T-cell (primary cell): ENCODE results near the gene LRRFIP2. TPM values are rescaled to one million over a fixed set of nuclear protein-coding genes. Genes with fewer than 3 reads are reported as not detected.
A peak's percentile ranks its signal among the peaks of the same experiment; 100 is the strongest.
"Not testable (repeated sequence)": the region's sequence is repeated elsewhere in the genome, so short reads cannot be mapped to it uniquely, and the experiment has no call there.

Experiments used
- ATAC-seq, 4 experiments: fragments of 200-7000 bp in 3 of 4; fragments of 150-1000 bp in 1 of 4; cut with Tn5 transposase; replicated peaks in 1 of 4; 1 replicate in 3 of 4; 2 replicates in 1 of 4; pipeline ENCODE4 v1.10.0; 2021; ENCODE audit warnings: moderate library complexity in 3 of 4, mild to moderate bottlenecking in 2 of 4, moderate number of reproducible peaks in 1 of 4
- CTCF ChIA-PET, 2 donors: fragments of 300-600 bp; sonication (Branson Sonifier 250); formaldehyde crosslinking; loops; one replicate each; lab custom pipeline; 2022; ENCODE audit warnings: antibody characterized with exemption in 2 of 2; lab: Charles Lee
- POLR2A ChIA-PET, 2 donors: fragments of 300-600 bp; sonication (Branson Sonifier 250); formaldehyde crosslinking; loops; one replicate each; lab custom pipeline; 2022; ENCODE audit warnings: antibody characterized with exemption in 2 of 2; lab: Charles Lee
- DNase-seq, 35 experiments: peaks; one replicate each; pipeline versions ENCODE4 v3.0.0 to v3.0.0-alpha.2; 2013 to 2023
- H3K27ac ChIP-seq: one replicate; pipeline ENCODE4 v1.5.1; 2013; ENCODE audit warnings: low read length
- H3K27me3 ChIP-seq, 2 experiments: replicated peaks in 1 of 2; 1 replicate in 1 of 2; 2 replicates in 1 of 2; pipeline versions ENCODE4 v1.6.1 to v1.7.0; 2013; ENCODE audit warnings: low read length in 1 of 2, mixed read lengths in 1 of 2; ENCODE audit not compliant: control insufficient read depth in 2 of 2, insufficient read depth in 2 of 2; ENCODE audit errors: extremely low read depth in 1 of 2
- H3K36me3 ChIP-seq, 2 donors: 1 replicate in 1 of 2; 2 replicates in 1 of 2; pipeline versions ENCODE4 v1.6.1 to v1.7.0; 2013; ENCODE audit warnings: low read length in 1 of 2; ENCODE audit not compliant: control insufficient read depth in 2 of 2, insufficient read depth in 1 of 2; ENCODE audit errors: extremely low read depth in 1 of 2
- H3K4me1 ChIP-seq, 2 experiments: 1 replicate in 1 of 2; 2 replicates in 1 of 2; pipeline versions ENCODE4 v1.6.1 to v1.7.0; 2013; ENCODE audit warnings: low read length in 2 of 2, mixed read lengths in 1 of 2; ENCODE audit not compliant: insufficient read depth in 2 of 2, control insufficient read depth in 1 of 2; ENCODE audit errors: extremely low read depth in 1 of 2
- H3K4me3 ChIP-seq, 2 donors: 1 replicate in 1 of 2; 2 replicates in 1 of 2; pipeline versions ENCODE4 v1.5.1 to v1.7.0; 2013; ENCODE audit warnings: mild to moderate bottlenecking in 2 of 2, low read length in 1 of 2, moderate library complexity in 1 of 2; ENCODE audit not compliant: control insufficient read depth in 1 of 2; ENCODE audit errors: extremely low read depth in 1 of 2
- H3K9me3 ChIP-seq: 2 replicates; pipeline ENCODE4 v1.7.0; 2013
- H3K27ac Mint-ChIP-seq, 2 donors: one replicate each; pipeline ENCODE4 v1.8.0; 2020 to 2021; ENCODE audit warnings: mild to moderate bottlenecking in 2 of 2, mixed read lengths in 2 of 2
- H3K27me3 Mint-ChIP-seq, 2 donors: one replicate each; pipeline ENCODE4 v1.8.0; 2021 to 2022; ENCODE audit warnings: mixed read lengths in 2 of 2
- H3K36me3 Mint-ChIP-seq: one replicate; pipeline ENCODE4 v1.8.0; 2021; ENCODE audit warnings: mixed read lengths
- H3K4me1 Mint-ChIP-seq, 3 donors: one replicate each; pipeline ENCODE4 v1.8.0; 2020 to 2022; ENCODE audit warnings: mixed read lengths in 3 of 3, mild to moderate bottlenecking in 1 of 3
- H3K4me3 Mint-ChIP-seq, 3 donors: one replicate each; pipeline ENCODE4 v1.8.0; 2020 to 2022; ENCODE audit warnings: mild to moderate bottlenecking in 3 of 3, mixed read lengths in 3 of 3, moderate library complexity in 3 of 3
- H3K9me3 Mint-ChIP-seq, 3 donors: one replicate each; pipeline ENCODE4 v1.8.0; 2020 to 2022; ENCODE audit warnings: mixed read lengths in 3 of 3
- WGBS: methylation state at CpG from one replicate; pipeline ENCODE4 v1.1.5; 2013; ENCODE audit warnings: missing lambda C conversion rate; ENCODE audit not compliant: insufficient coverage; 5-methylcytosine and 5-hydroxymethylcytosine counted together
- total RNA-seq, 35 experiments: library from RNA in 6 of 35; stranded (reverse) in 6 of 35; fragments of 120-200 nt in 1 of 35; gene quantifications; one replicate each; pipeline versions ENCODE4 v1.2.1 to v1.2.4 and lab custom pipeline; 2013 to 2026

Gene LRRFIP2, protein sequence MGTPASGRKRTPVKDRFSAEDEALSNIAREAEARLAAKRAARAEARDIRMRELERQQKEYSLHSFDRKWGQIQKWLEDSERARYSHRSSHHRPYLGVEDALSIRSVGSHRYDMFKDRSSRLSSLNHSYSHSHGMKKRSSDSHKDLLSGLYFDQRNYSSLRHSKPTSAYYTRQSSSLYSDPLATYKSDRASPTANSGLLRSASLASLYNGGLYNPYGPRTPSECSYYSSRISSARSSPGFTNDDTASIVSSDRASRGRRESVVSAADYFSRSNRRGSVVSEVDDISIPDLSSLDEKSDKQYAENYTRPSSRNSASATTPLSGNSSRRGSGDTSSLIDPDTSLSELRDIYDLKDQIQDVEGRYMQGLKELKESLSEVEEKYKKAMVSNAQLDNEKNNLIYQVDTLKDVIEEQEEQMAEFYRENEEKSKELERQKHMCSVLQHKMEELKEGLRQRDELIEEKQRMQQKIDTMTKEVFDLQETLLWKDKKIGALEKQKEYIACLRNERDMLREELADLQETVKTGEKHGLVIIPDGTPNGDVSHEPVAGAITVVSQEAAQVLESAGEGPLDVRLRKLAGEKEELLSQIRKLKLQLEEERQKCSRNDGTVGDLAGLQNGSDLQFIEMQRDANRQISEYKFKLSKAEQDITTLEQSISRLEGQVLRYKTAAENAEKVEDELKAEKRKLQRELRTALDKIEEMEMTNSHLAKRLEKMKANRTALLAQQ
- total RNA-seq (10 to 100 TPM; 26.0 to 39.3 (median 32.9) TPM), total RNA-seq (lab: John Stamatoyannopoulos, UW) (32.6 to 71.3 (median 41.8) reads per million in 29 experiments)
- total RNA-seq (2013), result 24.7 TPM

GRCh38 chr3:37174532-37175126 is at the start of gene LRRFIP2:
Gene LRRFIP2, minus strand, starts transcription at chr3:37174582. Its CDS starts 25,599 bp downstream, at chr3:37148983.
- no peaks in the 10 kb centered on the region for H3K9me3 Mint-ChIP-seq
- no peaks in the 10 kb centered on the region for H3K27me3 Mint-ChIP-seq
- no CpG with 5 or more reads among the region's 5 CpGs for WGBS
- H3K4me1 ChIP-seq, result peaks cover 14% of the 10 kb centered on the region in 2 experiments
- peaks cover 44 to 63% (median 57%) of the 10 kb centered on the region in 3 donors for H3K4me1 Mint-ChIP-seq
- H3K36me3 Mint-ChIP-seq, result peaks cover 13% of the 10 kb centered on the region
- H3K4me3 ChIP-seq, result peak within 1 kb of the TSS; percentile 71 to 88
- ChIA-PET CTCF (interaction anchor here (0.5 to 1.1 kb wide), 4 partner anchors 13 to 261 kb away, joined by 3 to 5 read pairs (median 3); no protein-coding TSS in a partner anchor), POLR2A (interaction anchor here in 1 of 2 donors (0.7 to 0.8 kb wide), 2 partner anchors 11 to 73 kb away, joined by 3 read pairs; no protein-coding TSS in a partner anchor)
- H3K36me3 ChIP-seq, result no peaks in the 10 kb centered on the region
- H3K4me3 Mint-ChIP-seq, result peak within 1 kb of the TSS; percentile 86 to 93 (median 92)
- no peak for ATAC-seq
- H3K27ac Mint-ChIP-seq, result peak within 1 kb of the TSS; percentile 81 to 82
- no peaks in the 10 kb centered on the region for H3K9me3 ChIP-seq
- DNase-seq, result peak in 4 of 35 experiments; percentile 2 to 35 (median 6)
- H3K27ac ChIP-seq, result no peak within 1 kb of the TSS
- H3K27me3 ChIP-seq, result no peaks in the 10 kb centered on the region

DNA sequence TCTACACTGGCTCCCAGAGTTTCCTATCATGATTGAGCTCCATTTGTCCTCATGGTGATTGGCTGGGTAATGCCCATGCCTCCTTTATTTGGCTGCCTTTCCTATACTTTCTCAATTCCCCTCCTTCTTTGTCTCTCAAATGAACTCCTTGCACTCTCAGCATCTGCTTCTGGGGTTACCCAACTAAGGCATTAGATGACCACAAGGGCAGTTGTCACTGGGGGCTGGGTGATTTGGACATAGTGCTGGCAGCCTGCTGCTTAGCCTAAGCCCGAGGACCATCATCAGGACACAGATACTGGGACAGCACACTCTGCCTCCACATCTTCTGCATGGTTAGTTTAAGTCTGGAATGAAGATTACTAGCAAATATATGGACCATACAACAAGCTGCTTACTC is 49.2 kb upstream of the LRRFIP2 start:
- Mint-ChIP-seq H3K9me3 (no peaks in the 10 kb centered on the region), H3K4me3 (no peak overlapping the region)

GRCh38 chr3:37223141-37223558 is 48.8 kb upstream of the LRRFIP2 start:
- Histone ChIP-seq H3K27me3 (no peaks in the 10 kb centered on the region), H3K4me1 (peaks cover 11 to 37% of the 10 kb centered on the region in 2 experiments), H3K27ac (no peak overlapping the region), H3K36me3 (no peaks in the 10 kb centered on the region), H3K4me3 (no peak overlapping the region), H3K9me3 (no peaks in the 10 kb centered on the region)
- POLR2A ChIA-PET, result interaction anchor here in 1 of 2 donors (1.4 kb wide), 1 partner anchor 230 kb away, joined by 3 read pairs; the partner anchor contains the start of gene MLH1
- Mint-ChIP-seq H3K27ac (no peak overlapping the region), H3K27me3 (no peaks in the 10 kb centered on the region), H3K9me3 (no peaks in the 10 kb centered on the region), H3K36me3 (no peaks in the 10 kb centered on the region), H3K4me1 (peaks cover 13 to 52% (median 32%) of the 10 kb centered on the region in 3 donors), H3K4me3 (no peak overlapping the region)
- DNase-seq (no peak), ATAC-seq (peak in 2 of 4 experiments; percentile 19 to 20)
- CTCF ChIA-PET, result interaction anchor here in 1 of 2 donors (0.6 kb wide), 2 partner anchors 27 to 337 kb away, joined by 4 to 5 read pairs; no protein-coding TSS in a partner anchor

More for the DNA sequence above, 49.2 kb upstream of the LRRFIP2 start:
- no peak overlapping the region for H3K4me3 ChIP-seq
- no peaks in the 10 kb centered on the region for H3K27me3 ChIP-seq
- peaks cover 11 to 33% of the 10 kb centered on the region in 2 experiments for H3K4me1 ChIP-seq
- ChIA-PET POLR2A (interaction anchor here in 1 of 2 donors (1.4 kb wide), 1 partner anchor 230 kb away, joined by 3 read pairs; the partner anchor contains the start of gene MLH1), CTCF (no interaction called here)
- DNase-seq (no peak), ATAC-seq (no peak)
- WGBS, result no CpG with 5 or more reads among the region's 1 CpG
- H3K9me3 ChIP-seq, result no peaks in the 10 kb centered on the region
- no peaks in the 10 kb centered on the region for H3K27me3 Mint-ChIP-seq
- no peak overlapping the region for H3K27ac Mint-ChIP-seq
- H3K4me1 Mint-ChIP-seq, result peaks cover 13 to 51% (median 30%) of the 10 kb centered on the region in 3 donors
- no peaks in the 10 kb centered on the region for H3K36me3 ChIP-seq
- no peak overlapping the region for H3K27ac ChIP-seq
- no peaks in the 10 kb centered on the region for H3K36me3 Mint-ChIP-seq

GRCh38 chr3:37222542-37222941 is 48.2 kb upstream of the LRRFIP2 start:
- CTCF ChIA-PET, result interaction anchor here in 1 of 2 donors (0.6 kb wide), 3 partner anchors 28 to 336 kb away, joined by 3 to 5 read pairs (median 4); no protein-coding TSS in a partner anchor
- H3K9me3 Mint-ChIP-seq, DNase-seq, H3K27ac Mint-ChIP-seq, H3K27ac ChIP-seq, POLR2A ChIA-PET, H3K9me3 ChIP-seq, H3K27me3 ChIP-seq, ATAC-seq, H3K4me3 ChIP-seq, H3K36me3 ChIP-seq, H3K36me3 Mint-ChIP-seq, H3K27me3 Mint-ChIP-seq, H3K4me3 Mint-ChIP-seq: not testable (repeated sequence)
- no CpG with 5 or more reads among the region's 2 CpGs for WGBS
- H3K4me1 ChIP-seq, result peaks cover 11 to 37% of the 10 kb centered on the region in 2 experiments
- peaks cover 13 to 51% (median 36%) of the 10 kb centered on the region in 3 donors for H3K4me1 Mint-ChIP-seq

- ChIA-PET CTCF (interaction anchor here (0.6 to 1.0 kb wide), 3 partner anchors 10 to 80 kb away, joined by 3 to 4 read pairs (median 3); no protein-coding TSS in a partner anchor), POLR2A (no interaction called here)
- no peak overlapping the region for H3K4me3 Mint-ChIP-seq
- Histone ChIP-seq H3K27ac (no peak overlapping the region), H3K4me1 (peaks cover 16 to 45% of the 10 kb centered on the region in 2 experiments), H3K36me3 (no peaks in the 10 kb centered on the region), H3K27me3 (no peaks in the 10 kb centered on the region), H3K9me3 (no peaks in the 10 kb centered on the region), H3K4me3 (no peak overlapping the region)
- no peaks in the 10 kb centered on the region for H3K27me3 Mint-ChIP-seq
- ATAC-seq, result no peak
- no peak overlapping the region for H3K27ac Mint-ChIP-seq
- no peaks in the 10 kb centered on the region for H3K36me3 Mint-ChIP-seq
- no peaks in the 10 kb centered on the region for H3K9me3 Mint-ChIP-seq
- no CpG with 5 or more reads among the region's 1 CpG for WGBS
- H3K4me1 Mint-ChIP-seq, result peaks cover 24 to 60% (median 47%) of the 10 kb centered on the region in 3 donors
- no peak for DNase-seq
Observed at GRCh38 chr3:37221407-37221806, 47.0 kb upstream of the LRRFIP2 start.
